CD4-positive, alpha-beta T cell treated with Interleukin-21 for 1 hour (primary cell): ENCODE measurements around the gene KCNIP1.

Experiments
- DNase-seq: peaks from one replicate; pipeline ENCODE4 v3.0.0-alpha.2; 2020

Gene KCNIP1

DNA sequence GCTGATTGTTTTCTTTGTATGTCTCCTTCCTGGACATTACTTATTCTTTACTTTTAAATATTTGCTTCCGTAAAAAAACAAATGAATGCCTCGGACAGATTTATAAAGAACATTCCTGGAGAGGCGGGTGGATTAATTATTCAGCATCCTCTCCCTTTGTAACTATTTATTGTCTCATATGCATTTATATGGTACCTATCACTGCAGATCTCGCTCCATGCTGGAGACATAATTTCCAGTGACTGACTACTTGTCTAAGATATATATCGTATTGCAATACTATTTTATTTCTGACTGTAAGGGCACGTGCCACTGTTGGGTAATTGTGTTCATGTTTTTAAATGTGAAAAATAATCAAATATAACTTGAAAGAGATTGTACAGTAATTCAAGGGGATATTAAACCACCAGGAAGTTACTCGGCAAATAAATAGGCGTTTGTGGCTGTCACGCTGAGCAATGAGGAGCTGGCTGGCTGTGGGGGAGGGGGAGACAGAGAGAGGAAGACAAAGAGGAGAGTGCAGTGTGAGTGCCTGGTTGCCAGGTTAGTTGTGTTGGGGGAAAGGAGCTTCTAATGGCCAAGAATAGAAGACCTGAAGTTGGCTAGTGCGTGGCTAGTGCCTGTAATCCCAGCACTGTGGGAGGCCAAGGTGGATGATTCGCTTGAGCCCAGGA lies 147.9 kb downstream of the KCNIP1 start:
- no peak for DNase-seq

DNA sequence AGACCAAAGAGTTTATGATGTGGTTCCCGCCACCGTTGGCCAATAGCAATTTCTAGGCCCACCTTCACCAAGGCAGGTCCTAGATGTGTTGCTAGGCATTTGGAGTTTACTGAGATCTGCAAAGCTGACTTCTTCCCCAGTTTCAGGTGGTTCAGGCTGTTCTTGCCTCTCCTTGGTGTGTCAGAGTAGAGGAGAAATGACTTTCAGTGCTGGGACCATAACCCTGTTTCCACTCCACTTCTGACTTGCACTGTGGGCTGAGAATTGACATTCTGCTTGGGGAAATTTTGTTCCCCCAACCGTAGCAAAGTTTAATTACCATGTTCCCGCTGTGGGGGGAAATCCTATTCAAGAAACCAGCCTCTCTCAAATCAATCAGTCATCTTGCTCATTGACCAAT lies 151.7 kb downstream of the KCNIP1 start:
- no peak for DNase-seq

DNA sequence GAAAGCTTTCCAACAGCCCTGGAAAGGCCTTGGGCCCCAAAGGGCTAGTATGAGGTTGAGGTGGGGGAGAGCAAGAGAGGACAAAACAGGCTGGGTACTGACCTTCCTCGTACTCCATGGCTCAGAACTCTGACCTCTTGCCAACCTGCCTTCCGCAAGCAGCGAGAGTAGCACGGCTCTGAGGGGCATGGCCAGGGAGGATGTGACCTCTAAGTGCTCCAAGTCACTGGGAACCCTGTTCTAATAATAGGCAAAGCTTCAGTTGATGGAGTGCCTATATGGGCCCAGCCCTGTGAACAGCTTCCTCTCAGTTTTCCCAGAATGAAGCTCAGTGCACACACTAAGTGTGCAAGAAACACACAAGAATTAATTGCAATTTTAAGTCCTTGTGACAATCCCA lies 152.1 kb downstream of the KCNIP1 start:
- DNase-seq: no peak

DNA sequence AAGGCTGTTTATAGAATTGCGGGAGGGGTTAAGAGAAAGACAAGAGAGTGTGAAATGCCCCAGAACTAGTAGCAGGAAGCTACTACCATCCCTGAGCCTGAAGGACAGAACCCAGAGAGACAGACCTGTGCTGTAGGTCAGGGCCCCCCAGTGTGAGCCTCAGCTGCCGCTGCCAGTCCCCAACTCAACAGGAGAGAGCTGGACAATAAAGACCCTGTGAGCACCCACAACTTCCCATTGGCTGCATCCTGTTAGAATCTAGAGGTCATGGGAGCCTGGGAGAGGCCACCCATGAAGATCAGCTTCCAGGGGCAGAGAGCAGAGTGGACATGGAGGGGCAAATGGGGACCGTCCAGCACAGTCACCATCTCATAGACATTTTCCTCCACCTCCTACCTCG lies 152.5 kb downstream of the KCNIP1 start:
- DNase-seq: no peak

DNA sequence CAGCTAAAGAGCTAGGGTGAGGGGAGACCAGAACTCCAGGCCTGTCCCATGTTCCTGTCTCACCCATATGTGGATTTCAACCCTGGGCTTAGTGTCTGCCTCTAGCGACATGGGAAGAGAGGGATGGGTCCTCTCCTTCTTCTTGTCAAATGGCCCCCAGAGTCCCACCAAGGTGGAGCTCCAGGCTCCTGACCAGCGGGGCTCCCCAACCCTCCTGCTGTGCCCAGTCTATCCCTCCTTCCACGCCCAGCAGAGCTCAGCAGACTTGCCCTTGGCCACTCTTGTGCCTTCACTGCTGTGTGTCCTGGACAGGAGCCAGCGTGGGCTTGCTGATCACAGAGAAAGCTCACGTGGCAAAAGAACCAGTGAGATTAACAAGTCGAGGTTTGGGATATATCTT lies 156.7 kb downstream of the KCNIP1 start:
- no peak for DNase-seq

DNA sequence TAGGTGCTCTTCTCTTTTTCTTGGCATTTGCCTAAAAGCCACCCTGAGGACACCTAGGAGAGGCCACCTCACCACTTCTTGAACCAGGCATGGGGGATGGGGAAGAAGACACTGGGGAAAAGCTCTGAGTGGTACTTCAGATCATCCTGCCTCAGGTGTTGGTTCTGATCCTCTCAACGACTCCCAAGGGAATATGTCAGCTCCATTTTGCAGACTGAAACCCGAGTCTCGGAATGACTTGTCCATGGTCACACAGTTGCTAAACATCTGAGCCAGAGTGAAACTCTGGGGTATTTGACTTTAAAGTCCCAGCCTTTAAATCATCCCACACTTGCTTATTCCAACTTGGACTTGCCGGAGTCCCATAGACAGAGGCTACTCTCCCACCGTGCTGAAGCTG lies 159.1 kb downstream of the KCNIP1 start:
- no peak for DNase-seq

DNA sequence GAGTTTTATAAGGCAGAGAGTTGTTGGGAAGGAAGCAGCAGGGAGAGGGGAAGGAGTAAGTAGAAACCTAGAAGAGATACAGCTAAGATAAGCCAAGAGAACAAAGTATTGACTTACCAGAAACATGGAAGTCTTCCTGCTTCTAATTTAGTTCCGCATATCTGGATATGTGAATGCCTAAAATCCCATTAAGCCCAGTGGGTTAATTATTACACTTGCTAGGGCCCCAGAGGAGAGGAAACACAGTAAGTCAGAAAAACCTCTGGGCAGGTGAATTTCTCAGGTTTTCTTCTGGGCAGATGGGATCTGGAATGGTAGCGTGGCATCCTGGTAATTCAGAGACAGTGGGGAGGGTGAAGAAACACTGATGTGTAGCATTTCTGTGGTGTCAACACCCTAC lies 175.0 kb downstream of the KCNIP1 start:
- no peak for DNase-seq

DNA sequence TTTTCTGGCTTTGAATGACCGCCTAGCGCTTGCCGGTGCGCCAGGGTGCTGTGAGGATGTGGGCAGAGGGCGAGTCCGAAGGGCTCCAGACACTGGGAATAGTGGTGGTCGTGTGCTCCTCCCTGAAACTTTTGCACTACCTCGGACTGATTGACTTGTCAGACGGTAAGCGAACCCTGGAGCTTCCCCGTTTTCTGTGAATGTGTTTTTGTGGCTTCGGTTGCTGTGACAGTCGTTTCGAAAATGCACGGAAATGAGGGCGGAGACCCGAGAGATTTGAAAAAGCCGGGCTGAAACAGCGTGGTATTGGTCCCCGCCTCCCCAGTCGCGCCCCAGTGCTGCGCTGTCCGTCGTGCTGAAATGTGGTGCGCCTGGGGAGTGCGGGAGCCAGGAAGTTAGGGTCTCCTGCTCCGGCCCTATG lies 177.2 kb downstream of the KCNIP1 start:
- DNase-seq: peak; percentile 1

DNA sequence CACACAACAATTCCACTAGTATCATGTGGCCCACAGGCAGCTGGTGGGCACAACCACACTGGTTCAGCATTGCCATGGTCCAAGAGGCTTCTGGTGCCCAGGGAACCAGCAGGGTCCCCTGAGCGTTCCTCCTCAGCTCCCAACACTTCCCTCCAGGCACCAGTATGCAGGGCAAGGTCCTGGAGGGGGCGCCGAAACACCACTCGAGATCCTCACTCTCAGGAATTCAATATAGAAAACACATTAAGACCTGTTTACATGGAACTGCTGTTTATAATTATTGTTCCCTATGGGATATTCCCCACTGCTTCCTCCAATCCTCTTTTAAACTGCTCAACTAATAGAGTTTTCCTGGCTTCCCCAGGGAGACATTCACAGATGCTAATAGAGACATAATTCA lies 187.8 kb downstream of the KCNIP1 start:
- no peak for DNase-seq

DNA sequence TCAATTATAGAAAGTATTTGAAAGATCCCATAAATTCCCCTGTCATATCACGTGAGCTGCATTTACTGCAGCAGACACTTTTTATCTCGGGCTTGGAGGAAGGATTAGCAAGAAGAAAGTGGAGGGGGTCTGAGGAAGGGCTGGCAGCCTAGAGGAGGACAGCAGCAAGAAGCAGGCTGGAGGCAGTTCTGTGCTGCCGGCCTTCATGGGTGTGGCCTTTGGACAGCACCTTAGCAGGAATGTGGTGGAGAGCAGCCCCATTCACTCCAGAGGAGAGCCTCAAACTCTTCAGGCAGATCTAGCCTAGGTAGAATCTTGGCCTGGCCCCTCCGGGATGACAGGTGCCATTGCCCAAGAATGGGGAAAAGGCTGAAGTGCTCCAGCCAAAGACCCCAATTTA lies 189.9 kb downstream of the KCNIP1 start:
- DNase-seq: no peak

DNA sequence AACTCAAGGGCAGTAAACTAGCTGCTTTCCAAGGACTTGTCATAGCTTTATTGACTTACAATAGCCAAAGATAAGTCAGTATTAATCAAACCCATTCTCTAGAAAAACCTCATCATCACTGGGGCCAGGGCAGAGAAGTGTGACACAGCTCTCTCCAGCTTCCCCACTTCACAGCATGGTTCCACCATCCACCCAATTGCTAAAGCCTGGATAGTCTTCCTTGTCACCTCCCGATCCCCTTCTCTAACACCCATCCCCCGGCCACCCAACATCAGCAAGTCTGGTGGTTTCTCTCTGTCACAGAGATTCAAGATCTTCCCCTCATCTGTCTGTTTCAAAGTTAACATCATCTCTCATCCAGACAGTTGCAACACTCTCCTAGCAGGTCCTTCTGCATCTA lies 191.1 kb downstream of the KCNIP1 start:
- DNase-seq: no peak

DNA sequence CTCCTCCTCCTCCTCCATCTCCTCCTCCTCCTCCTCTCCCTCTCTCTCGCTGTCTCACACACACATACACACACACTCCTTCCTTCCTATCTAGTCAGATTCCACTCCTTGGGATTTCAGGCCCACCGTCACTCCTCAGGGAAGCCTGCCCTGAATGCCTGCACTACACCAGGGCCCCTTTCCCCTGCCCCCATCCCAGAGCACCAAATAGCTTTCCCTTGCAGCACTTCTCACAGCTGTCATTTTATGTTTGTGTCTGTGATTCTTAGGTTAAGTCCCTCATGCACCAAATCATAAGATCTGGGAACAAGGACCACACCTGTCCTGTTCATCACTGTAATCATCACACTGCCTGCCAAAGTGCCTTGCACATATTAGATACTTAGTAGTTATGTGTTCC lies 193.2 kb downstream of the KCNIP1 start:
- no peak for DNase-seq

DNA sequence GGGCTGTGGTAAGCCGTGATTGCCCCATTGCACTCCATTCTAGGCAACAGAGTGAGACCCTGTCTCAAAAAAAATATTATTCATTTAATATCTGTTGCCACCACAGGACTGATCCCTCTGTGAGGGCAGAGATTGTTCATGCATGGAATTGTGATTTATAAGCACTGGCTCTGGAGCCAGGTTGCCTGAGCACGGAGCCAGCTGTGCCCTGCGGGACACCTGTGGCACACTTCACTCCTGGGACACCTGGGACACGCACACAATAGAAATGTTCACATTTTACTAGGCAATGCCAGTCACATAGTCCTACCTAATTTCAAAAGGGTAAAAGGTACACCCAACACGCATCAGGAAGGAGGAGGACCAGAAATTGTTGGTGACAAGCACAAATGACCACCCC lies 196.7 kb downstream of the KCNIP1 start:
- DNase-seq: no peak

DNA sequence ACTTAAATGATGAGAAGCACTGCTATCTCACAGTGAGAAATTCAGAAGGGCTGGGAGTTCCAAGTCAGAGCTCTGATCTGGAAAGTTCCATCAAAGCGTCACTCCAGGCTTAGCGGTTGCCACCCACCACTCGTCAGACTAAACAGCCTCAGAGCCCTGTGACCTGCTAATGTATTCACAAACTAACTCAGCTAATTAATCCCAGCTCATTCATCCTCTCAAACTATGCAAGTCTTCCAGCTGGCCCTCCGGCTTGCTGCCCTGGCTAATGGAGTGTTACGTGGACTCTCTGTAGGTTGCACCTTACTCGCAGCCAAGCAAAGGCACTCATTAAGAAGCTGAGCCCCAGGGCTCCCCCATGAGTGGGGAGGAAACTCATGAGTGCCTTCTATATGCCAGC lies 197.5 kb downstream of the KCNIP1 start:
- DNase-seq: no peak

DNA sequence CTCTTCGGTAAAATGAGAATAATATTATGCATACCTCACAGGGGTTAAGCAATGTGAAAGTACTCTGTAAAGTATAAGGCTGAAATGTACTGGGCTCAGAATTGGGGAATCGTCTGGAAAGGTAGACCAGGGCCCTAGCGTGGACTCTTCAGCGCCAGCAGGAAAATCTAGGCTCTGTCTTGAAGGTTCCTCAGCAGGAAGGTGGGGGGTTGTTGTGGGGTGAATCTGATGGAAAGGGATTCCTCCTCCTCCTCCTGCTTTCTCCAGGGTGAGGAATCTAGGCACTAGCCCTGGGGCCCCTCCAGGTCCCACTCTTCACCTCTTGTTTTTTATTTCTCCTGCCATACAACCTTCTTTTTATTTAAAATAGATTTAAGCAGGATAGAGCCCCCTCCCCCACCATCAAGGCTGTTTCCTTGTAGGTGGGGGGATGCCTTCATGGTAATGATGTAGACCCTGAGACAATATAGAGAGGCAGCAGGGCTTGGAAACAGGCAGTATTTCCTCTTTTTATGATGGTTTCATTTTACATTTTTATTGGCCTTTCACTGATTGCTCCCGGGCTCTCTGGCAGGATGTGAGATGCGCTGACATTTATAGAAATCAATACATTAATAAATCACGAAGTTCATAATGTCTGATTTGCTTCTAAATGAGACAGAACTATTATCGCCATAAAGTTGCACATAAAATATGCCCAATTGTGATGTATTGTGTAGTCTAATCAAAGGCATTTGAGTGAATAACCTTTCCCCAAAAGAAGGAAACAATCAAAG lies 200.8 kb downstream of the KCNIP1 start:
- no peak for DNase-seq

DNA sequence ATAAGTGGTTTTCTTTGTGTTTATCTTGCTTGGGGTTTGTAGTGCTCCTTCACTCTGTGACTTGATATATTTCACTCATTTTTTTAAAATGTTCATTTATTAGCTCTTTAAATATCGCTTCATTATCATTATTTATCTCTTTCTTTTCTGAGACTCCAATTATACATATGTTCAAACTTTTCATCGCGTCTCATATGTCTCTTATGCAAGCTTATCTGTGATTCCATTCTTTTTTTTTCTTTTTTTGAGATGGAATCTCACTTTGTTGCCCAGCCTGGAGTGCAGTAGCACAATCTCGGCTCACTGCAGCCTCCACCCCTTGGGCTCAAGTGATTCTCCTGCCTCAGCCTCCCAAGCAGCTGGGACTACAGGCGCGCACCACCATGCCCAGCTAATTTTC lies 205.8 kb downstream of the KCNIP1 start:
- no peak for DNase-seq

DNA sequence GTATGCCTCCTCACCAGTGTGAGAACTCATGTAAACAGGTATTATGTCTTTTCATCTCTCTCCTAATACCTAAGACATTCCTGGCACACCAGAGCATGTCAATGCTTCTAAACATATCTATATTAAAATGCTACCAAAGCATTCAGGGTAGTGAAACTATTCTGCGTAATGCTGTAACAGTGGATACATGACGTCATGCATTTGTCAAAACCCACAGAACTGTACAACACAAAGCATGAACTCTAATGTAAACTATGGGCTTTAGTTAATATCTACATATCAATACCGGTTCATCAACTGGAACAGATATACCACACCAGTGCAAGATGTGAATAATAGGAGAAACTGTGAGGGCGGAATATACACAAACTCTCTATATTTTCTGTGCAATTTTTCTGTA lies 207.5 kb downstream of the KCNIP1 start:
- no peak for DNase-seq

DNA sequence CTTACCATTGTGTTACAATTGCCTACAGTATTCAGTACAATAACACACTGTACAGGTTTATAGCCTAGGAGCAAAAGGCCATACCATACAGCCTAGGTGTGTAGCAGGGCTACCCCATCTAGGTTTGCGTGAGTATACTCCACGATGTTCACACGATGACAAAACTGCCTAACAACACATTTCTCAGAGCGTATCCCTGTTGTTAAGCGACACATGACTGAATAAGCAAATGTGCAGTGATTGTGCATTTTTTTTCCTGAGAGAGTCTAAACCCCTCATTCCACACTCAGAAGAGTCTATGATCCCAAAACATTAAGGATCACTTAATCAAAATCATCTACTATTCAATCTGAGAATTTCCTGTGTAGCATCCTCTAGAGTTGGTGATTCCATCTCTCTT lies 211.3 kb downstream of the KCNIP1 start:
- no peak for DNase-seq

DNA sequence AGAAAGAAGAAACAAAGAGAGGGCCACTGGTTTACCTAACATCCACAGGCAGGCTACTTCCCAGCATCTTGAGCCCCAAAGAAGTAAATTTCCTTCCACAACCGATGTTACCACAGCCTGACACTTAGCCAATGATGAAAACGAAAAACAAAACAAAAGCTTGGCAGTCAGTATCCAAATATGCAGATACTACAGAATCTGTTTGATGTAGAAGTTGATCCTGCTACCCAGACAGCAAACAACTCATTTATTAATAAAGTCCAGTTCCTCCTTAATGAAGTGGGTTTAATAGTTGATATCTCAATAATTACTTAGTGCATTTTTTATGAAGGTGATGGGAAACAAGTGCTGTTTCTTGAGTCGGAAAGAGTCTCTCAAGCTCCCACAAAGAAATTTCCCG lies 212.6 kb downstream of the KCNIP1 start:
- no peak for DNase-seq

DNA sequence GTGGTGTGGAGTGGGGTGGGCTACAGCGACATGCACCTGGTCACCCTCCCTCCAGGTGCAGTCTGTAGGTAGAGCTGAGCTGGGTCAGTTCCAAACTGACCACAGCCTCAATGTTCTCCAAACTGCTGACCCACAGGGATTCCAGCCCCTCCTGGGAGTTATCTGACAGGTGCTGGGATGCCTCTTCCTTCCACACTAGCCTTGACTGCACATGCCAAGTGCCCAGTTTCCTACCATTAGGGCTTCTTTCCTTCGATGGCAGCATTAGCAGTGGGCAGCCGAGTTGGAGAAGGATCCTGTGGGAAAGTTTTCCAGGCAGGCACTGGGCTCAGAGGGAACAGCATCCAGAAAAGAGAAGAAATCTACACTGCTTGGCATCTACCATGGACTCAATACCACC lies 215.7 kb downstream of the KCNIP1 start:
- no peak for DNase-seq

DNA sequence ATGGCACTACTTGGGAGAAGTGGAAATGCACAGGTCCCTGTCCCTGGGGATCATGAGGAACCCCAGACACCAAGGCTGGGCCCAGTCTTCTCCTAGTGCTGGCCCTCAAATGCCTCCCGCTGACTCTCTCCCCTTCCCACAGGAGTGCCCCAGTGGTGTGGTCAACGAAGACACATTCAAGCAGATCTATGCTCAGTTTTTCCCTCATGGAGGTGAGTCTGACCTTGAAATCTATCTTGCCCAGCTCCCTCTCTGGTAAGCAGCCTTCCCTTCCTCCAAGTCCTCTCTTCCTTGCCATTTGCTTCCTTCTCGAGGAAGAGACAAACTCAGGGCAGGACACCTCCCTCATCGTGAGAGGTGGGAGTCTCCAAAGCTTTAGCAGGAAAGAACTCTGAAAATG lies 216.4 kb downstream of the KCNIP1 start:
- DNase-seq: no peak

DNA sequence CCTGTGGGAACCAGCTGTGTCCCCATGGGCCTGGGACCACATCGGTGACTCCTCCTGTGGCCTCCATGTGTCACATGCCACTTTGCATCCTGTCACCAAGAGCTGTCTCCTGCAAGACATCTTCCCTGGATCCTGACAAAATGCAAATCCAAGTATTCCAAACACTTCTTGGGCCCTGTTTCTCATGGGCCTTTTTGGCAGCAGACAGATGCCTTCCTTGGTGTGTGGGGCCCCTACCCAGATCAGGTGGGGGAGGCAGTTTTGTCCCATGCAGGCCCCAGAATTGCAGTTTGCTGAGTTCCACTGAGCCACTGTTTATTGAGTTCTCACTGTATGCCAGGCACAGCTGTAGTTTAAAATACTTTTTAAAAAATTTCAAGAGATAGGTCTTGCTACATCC lies 217.2 kb downstream of the KCNIP1 start:
- no peak for DNase-seq

DNA sequence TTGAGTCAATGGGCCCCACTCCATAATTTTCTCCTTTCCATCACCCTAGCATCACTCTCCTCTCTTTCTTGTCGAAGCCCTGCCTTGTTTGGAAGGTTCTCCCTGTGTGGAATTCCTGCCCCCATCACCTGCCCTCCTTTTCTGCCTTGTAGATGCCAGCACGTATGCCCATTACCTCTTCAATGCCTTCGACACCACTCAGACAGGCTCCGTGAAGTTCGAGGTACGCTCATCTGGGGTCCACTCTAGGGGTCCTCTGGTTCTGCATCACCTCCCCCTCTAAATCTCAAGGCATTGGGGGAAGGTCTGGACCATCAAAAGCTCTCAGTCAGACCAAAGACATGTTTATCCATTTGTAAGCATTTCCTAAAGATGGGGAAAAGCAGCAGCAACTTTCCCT lies 217.9 kb downstream of the KCNIP1 start:
- DNase-seq: no peak

DNA sequence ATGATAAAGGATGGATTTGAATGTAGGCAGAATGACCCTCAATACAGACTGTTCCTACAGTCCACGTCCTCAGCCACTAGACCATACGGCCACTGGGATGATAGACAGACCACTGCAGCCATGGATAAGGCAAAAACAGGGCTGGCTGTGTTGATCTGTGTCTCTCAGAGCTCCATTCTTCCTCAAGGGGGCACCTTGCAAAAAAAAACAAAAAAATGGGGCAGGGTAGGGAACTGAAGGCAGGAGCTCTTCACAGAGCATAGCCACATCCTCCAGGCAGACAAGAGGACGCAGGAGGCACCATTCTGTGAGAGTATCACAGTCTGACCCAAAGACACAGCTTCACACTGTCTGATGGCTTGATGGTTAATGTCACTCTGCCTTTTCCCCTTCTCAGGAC lies 218.5 kb downstream of the KCNIP1 start:
- no peak for DNase-seq

DNA sequence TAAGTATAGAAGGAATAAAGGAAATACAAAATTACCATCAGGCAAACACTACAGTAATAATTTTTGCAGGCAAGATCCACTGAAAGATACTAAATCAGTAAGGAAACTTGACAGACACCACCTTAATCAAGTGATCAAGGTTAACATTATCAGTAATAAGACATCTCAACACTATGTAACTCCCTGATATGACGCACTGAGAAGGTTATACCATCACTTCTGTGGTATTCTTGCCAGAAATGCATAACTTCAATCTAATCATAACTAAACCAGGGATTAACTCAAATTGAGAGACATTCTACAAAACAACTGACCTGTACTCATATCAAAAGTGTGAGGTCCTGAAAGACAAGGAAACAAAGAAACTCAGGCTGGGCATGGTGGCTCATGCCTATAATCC lies 227.2 kb downstream of the KCNIP1 start:
- DNase-seq: no peak
